Measurements from ENCODE around the gene BRD3.

Gene BRD3

DNA sequence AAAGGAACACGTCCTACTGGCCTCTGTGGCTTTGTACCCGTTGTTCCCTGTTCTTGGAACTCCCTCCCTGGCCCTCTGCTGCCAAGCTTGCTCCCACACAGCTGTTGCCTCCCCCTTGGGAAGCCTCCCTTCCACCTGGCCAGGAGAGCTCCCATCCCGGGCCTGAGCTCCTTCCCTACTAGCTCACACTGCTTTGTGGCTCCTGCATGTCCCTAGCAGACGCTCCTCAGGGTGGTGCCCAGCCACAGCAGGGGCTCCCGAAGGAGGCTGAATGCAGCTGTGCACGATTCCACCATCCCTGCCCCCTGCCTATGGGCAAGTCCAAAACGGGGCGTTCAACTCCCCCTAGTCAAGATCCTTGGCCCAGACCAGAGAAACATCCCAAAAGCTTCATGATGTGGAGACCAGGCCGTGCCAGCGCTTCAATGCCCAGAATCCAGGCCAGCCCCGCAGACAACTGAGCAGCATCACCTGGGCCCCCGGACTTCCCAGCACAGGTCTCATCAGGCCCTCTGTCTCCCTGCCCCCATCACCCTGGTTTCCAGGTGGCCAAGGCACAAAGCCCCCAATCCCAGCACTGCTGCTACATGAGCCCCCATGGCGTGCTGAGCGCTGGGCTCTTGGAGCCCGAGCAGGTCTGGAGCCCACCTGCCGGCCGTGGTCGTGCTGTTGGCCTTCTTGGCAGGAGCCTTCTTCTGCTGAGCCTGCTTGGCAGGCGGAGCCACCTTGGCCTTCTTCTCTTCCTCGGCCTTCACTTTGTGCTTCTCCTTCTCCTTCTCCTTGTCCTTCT lies 28.2 kb downstream of the BRD3 start:
- DNase-seq (ENCODE audit: low read depth, low spot score) = no peak

DNA sequence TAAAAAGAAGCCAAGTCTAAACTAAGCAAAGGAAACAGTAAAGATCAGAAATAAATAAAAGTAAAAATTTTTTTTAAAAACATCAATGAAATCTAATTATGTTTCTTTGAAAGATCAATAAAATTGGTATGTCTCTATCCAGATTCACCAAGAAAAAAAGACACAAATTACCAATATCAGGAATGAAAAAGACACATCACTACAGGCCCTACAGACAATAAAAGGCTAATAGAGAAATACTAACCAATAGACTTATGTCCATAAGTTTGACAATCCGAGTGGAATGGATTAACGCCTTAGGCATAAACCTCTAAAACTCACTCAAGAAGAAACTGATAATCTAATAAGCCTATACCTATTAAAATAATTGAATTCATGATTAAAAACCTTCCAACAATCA lies 30.2 kb downstream of the BRD3 start:
- DNase-seq (ENCODE audit: low read depth, low spot score) = no peak

DNA sequence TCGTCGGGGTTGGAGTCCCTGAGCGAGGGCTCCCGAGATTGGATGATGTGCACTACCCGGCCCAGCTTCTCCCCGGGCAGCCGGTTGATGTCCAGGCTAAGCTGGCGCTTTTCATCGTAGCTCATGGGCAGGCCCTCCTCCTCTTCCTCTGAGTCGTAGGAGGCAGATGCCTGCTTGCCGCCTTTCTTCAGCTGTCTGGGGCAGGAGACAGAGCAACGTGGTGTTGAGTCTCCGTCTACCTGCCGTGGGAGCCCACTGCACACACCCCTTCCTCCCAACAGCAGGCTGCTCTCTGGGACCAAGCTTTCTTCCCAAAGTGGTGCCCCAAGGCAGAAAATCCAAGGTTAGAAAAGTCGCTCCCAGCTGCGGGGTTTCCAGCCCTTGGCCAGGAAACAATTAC lies 31.7 kb downstream of the BRD3 start:
- no peak for DNase-seq (ENCODE audit: low read depth, low spot score)

DNA sequence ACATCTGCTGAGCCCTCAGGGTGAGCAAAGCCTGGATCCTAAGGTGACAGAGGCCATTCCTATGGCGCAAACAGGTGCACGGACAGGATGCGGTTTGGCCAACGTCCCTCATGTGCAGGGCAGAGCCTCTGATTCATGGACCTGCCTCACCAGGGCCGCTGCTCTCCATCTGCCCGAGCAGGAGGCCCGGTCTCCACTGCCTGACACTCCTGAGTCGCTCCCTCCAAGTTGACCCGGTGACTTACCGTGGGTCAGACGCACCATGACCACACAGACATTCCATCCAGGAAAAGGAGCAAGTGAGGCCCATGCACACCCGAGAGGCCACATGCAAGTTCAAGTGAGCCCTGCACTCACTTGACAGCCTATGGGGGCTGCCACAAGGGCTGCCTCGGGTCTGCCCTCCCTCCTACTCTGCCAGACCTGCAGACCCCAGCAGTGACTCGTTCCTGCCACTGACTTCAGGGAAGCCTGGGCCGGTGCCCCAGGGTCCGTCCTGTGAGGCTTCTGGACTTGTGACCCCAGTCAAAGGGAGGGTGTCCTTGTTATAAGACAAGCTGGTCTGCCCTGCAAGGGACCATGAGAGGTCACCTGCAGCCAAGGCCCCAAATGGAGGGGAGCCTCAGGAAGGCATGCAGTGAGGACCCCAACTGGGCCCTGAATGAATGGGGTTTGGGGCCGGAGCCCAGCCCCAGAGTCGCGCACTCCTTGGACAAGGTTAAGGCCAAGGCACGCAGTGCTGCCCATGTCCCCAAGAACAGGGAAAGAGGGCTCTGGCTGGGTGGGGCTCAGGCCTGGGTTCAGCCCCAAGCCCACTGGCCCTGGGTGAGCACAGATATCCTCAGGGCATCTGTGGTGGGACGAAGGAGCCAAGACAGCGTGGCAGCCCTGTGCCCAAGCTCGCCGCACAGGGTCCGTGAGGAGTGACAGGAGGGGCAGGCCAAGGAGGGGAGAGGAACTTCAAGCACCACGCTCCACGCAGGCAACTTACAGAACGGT lies 32.5 kb downstream of the BRD3 start:
- no peak for DNase-seq (ENCODE audit: low read depth, low spot score)

DNA sequence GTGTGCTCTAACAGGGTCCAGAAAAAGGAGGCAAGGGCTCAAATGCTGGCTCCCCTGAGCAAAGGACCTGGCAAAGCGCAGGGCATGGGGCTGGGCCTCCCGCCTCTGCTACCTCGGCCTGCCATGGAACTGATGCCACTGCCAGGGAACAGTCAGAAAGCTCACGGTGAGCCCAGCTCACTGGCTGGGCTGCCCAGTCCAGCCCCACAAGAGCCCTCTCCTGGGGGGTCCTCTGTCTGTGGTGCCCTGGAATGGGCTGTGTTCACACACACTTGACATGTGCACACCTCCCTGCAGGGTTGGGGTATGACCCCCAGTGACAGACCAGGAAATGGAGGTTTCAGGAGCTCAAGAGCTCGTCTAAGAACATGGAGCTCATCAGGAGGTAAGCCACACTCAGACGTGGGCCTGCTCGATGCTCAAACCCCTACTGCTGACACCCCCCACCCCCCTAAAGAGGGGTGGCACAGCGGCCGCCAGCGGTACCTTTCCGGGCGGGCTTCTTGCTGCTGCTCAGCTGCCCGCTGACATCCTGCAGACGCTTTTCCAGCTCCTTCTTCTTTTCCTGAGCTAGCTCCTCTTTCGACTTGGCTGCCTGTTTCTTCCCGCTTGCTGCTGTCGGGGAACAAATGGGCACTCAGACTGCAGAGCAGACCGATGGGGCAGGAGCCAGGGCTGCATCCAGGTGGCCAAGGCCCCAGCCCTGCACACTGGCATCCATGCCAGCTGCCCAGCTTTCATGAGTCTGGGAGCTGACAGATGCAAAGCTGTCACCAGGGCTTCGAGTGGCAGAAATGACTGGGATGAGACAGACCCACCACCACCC lies 33.4 kb downstream of the BRD3 start:
- no peak for DNase-seq (ENCODE audit: low read depth, low spot score)

DNA sequence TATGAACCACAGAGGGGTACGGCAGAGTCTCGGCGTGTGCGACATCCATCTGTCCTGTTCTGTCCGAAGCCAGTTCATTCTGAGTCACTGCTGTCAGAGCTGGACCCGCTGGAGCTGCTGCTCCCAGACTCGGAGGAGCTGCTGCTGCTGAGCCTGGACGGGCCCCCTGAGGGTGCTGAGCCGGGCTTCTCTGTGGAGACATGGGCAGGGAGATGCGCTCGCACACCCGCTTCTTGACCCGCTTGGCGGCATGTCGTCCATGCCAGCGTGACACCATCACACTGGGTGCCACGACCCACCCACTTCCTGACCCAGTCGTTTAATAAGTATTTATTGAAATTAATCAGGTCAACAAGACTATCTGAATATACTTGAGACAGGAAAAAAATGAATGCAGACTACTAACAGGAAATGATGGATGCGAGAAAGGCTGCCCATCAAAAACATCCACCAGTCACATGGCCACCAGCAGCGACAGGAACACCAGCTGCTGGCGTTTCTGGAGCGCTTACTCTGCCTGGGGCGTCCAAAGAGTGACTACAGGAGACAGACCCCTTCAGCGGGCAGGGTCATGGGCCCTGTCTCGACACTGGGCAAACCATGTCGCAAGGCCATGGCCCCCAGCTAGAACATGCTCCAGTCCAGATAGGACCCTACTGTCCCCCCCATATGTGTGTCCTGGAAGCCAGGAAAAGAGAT lies 34.2 kb downstream of the BRD3 start:
- no peak for DNase-seq (ENCODE audit: low read depth, low spot score)

DNA sequence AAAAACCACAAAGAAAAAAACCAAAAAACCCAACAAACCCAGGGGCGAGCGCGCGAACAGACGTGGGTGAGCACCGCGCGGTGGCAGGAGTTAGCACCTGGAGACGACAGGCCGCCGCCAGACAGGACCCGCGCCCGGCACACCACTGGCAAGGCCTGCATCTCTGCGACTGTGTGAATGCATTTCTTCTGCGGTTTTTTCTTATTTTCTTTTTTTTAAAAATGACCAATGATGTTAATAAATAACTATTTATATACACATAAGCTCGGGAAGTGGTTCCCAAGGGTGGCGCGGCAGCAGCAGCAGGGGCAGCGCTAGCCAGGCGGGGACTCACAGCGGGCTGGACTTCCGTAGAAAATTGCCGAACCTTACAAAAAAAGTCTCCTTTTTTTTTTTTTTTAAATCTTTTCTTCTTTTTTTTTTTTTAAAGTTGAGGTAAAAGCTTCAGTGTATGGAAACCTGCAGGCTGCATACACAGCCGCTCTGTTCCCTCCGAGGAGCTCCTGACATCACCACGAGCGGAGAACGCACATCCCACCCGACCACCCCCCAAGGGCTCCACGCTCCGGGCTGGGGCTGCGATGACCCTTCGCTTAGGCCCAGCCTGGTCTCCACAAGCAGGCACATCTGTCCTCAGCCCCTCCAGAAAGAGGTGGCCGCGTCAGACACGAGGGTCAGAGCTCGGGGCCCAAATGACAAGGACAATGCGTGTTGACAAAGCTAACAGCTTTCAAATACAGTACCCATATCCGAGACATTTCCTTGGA lies 35.2 kb downstream of the BRD3 start:
- no peak for DNase-seq (ENCODE audit: low read depth, low spot score)

DNA sequence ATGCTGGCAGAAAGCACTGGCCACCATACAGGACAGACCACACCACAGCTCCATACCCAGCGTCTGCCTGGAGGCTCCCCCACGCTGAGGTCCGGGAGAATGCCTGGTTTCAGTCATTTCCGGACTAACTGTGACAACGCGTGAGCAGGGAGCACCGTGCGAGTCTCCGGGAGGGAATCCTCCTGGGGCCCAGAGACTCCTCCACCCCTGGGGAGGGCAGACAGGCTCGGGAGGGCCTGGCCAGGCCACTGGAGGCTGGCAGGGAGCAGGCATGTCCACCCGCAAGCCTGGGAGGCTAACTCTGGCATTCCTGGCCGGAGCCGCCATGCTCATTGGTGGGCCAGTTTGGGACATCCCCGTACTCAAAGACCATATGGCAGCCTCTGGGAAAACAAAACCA lies 36.0 kb downstream of the BRD3 start:
- DNase-seq (ENCODE audit: low read depth, low spot score) = no peak

DNA sequence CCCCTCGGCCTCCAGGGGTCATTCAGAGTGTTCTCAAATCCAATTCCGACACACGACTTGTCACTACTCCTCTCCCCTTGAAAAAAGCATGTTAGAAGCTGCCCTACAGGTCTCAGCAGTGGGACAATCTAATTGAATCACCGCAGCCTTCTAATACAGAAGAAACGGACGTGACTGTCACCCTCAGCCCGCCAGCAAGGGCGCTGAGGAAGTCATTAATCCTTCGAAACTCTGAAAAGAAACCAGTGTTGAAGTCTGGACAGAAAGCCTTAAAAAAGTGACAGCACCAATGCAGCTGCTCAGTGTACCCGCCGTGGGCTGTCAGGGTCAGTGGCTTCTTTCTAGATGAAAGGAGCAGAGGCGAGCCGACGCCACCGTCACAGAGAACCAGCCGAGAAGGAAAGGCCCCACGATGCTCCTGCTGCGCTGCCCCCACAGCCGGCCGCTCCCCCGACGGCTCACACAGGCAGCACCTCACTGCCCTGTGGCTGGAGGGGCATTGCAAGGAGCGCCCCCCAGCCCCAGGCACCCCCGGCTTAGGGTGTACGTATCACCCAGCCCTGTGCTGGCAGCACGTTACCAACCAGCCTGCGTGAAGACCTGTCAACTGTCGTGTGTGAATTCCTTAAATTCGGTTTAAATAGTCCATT lies 36.9 kb downstream of the BRD3 start:
- no peak for DNase-seq (ENCODE audit: low read depth, low spot score)

DNA sequence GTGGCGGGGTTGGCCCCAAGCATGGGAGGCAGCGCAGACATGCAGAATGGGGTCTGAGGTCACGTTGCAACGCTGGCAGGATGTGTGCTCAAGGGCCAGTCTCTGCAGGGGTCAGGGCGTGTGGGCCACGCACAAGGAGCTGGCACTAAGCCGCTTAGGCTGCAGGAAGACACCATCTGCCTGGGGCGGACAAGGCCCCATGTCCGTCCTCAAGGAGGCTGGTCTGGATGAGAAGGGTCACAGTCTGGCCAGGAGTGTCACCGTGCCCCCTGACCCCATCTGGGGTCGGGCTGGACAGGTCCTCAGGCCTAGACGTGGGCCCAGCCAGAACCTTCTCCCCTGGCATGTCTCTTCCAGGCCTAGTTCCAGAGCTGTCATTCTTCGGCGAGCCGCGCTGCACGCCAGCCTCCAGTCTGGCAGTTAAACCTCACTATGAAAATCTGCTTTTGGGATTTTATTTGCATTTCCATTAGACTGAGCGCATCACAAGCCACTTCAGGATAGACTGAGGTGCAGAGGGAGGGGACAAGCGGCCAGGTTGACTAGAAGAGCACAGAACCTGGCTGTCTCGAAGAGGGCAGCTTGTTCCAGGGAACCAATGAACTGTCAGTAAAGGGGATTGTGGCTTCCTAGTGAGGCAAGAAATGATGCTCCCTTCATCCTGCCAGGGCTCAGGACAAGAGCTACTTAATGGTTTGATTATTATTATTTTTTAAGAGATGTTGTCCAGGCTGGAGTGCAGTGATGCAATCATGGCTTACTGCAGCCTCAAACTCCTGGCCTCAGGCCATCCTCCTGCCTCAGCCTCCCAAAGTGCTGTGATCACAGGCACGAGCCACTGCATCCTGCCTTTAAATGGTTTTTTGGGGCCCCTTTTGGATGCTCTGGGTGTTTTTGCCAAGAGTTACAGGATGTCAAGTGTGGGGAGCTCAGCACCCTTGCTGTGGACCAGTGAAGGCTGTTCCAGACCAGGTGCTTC lies 38.3 kb downstream of the BRD3 start:
- DNase-seq (ENCODE audit: low read depth, low spot score) = no peak

DNA sequence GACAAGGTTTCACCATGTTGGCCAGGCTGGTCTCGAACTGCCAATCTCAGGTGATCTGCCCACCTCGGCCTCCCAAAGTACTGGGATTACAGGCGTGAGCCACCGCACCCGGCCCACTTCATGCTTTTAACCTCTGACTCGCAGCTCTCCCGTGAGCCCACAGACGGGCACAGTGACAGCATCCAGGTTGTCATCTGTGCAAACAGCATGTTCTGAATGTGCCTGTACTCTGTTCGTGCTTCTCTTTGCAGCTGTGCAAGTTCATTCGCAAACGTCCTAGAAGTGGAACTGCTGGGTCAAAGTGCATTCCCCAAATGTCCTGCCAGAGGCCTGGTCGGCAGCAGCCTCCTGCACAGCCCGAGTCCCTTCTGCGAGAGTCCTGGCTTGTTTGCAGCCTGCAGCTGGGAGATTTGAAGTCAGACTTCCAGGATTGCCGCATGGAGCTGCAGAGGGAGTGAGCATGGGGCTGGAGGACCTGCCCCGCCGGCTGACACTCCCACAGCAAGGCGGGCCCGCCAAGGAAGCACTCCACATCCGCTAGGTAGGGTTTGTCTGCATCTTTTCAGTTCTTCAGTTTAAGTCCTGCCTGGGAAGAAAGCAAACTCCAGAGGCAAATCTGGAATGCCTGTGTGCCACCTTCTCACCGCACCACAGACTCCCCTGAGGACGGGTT lies 39.1 kb downstream of the BRD3 start:
- DNase-seq (ENCODE audit: low read depth, low spot score) = no peak

DNA sequence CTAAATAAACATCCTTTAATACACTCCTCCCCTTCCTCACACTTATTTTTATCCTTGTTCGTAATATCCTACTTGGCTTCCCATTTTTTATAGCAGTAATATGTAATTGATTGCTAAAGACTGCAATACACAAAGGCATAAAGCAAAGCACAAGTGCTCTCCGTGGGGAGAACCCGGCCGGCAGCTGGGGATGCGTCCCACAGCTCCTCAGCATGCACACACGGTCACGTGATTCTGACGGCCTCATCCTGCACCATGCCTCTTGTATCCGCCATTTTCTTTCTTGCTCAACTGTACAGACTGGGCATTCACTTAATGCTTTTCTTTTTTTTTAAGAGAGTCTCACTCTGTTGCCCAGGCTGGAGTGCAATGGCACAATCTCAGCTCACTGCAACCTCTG lies 39.8 kb downstream of the BRD3 start:
- DNase-seq (ENCODE audit: low read depth, low spot score) = no peak

DNA sequence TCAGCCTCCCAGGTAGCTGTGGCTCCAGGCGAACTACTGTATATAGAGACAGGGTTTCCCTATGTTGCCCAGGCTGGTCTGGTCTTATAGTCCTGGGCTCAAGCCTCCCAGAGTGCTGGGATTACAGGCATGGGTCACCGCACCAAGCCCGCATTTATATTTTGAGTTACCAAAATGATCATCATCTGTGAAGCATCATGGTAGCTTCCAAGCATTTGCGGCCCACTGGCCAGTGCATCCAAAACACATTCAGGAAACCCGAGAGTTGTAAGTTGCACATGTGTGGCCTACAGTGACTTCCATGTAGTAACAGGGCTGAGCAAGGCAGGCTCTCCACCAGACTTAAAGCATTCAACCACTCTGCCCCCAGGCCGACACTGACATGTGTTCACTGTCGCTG lies 40.3 kb downstream of the BRD3 start:
- DNase-seq (ENCODE audit: low read depth, low spot score) = no peak

DNA sequence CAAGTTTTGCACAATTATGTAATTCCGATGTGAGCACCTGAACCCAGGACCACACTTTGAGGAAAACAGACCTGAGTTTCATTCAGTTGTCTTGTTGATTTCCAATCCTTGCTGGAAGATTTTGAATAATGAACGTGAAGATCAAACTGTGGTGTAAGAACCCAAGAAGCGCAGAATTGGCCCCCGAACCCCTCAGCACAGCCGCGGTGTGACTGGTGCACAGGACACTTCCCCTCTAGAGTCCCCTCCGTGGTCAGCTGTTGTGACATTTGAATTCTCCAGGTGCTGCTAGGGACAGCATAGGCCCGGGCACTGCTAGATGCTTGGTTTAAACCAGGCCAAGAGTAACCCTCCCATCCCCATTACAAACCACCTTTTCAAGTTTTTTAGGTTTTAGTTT lies 40.8 kb downstream of the BRD3 start:
- no peak for DNase-seq (ENCODE audit: low read depth, low spot score)

DNA sequence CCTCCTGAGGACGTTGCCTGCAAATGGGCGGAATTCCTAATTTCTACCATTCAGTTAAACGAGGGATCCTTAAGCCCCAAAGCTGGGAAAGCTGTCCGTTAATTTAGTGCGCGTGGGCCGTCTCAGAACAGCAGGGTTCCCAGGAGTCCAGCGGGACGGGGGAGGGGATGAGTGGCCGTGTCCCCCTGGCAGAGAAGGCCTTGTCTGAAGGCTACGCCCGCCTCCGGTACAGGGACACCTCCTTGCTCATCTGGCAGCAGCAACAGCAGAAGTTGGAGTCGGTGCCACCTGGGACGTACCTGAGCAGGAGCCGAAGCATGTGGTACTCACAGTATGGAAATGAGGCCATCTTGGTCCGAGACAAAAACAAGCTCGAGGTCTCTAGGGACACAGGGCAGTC lies 41.2 kb downstream of the BRD3 start:
- DNase-seq (ENCODE audit: low read depth, low spot score) = no peak

DNA sequence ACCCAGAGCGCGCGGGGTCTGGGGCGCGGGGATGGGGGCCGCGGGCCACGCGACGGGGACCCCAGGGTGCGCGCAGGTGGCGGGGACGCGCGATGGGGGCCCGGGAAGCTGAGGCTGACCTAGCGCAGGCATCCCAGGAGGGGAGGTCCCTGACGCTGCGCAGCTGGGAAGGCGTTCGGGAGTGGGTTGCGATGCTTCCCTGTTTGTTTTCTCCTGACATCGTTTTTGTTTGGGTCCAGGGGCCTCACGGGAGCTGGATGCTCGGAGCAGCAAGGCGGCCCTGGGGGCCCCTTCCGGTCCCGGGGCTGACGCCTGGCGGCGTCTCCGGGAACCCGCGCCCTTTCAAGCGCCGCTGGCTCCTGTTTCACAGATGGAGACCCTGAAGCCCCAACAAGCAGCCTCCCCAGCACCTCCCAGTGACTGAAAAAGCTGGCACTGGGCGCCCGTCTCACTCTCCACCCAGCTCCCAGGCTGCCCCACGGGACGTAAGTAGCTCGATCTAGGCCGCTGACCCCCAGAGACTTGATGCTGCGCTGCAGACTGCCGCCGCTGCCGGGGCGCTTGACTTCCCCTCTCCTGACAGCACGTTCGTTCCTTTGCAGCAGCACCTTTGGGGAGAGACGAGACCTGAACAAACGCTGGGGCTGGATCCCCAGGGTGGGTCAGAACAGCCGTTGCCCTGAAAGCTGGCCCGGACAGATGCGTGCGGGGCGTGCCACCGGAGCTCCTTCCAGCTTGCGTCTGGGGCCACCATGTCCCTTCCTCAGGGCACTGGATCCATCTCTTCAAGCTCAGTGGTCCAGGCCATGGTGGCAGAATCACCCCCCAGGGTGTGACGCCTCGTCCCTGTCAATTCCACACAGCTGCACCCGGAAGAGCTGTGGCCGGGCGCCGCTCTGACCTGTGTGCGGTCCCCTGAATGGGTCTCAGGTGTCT lies 42.0 kb downstream of the BRD3 start:
- no peak for DNase-seq (ENCODE audit: low read depth, low spot score)

Measured in smooth muscle cell of the brain vasculature (primary cell).